Kasumi-1 (cell line): ENCODE measurements around the gene ATXN1.

Experiments
- DNase-seq, 2 experiments: peaks; one replicate each; lab custom pipeline; 2025; lab: John Stamatoyannopoulos, UW

The ATXN1 gene

DNA sequence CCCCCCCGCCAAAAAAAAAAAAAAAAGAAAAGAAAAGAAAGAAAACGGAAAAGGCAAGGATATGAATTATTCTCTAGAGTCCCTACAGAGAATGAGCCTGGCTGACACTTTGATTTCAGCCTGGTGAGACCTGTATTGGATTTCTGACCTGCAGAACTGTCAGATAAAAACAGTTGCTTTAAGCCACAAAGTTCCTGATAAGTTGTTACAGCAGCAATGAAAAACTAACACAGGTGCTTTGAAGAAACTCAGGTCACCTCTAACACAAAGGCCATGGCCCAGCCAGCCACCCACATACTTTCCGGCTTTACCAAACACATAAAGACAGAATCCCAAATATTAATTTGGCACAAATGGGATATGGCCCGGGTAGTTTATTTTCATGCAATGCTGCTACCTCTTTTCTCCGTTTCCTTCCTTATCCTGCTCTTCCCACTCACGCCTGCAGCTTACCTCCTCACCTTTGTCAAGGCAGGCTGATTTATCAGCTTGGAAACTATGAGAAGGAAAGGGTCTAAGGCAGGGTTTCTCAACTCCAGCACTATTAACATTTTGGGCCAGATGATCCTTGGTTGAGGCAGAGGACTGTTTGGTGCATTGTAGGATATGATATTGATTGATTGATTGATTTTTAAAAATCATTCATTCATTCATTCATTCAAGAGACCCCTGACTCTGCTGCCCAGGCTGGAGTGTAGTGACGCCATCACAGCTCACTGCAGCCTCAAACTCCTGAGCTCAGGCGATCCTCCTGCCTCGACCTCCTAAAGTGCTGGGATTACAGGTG, 88.1 kb downstream of the ATXN1 start:
- DNase-seq = no peak

DNA sequence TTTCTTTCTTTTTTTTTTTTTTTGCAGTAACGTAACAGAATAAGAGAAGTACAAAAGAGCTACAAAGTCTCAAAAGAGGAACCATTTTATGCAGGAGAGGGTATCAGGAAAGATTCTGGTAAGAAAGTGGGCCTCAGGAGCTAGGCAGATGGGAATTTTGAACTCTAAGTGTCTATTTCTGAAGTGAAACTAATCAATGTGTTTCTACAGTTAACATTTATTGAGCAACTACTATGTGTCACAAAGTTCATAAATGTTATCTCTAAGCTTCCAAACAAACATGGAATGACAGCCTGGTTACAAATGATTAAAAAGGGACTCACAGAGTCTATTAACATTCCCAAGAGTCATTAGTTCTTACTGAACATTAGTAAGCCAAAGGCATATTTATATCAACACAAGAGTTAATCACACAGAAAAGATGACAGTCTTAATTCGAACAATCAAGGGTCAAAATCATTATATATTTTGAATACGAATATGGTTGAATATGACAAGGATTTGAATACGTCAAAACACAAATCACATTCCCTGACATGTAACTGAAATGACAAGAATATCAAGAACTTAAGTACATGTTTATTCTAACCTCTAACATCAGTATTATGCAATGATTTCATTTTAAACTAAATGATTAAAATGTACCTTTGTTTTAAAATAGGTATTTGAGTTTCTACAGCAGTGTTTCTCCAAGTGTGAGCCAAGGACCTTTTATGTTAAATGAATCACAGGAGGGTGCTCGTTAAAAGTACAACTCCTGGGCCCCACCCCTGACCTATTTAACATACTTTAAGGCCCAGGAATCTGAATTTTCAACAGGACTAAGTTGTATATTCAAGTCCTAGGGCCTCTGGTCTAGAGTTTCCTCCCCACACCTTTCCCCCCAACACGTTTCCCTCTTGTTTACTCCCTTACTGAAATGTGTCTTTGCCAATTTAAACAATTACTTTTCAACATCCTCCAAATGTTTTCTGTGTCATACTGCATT, 89.7 kb downstream of the ATXN1 start:
- no peak for DNase-seq

GRCh38 chr6:16670617-16671051, 90.6 kb downstream of the ATXN1 start:
- DNase-seq = no peak

GRCh38 chr6:16670183-16670582, 91.1 kb downstream of the ATXN1 start:
- no peak for DNase-seq

DNA sequence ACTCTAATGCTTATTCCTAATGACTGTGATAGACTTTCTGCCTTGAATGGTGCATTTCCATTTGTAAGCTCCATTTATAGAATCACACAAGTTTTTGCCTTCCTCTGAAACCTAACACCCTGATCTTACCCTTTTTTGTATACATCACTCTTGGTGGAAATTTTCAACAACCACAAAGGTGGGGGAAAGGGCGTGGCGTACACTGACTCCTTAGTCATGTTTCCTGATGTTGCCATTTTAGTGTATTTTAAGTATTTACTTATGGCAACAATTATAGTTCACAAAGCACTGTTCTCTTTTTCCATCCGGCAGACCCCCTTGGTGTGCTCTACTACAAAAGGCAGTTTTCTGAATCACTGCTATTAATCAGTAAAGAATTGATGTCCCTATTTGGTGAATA, 92.0 kb downstream of the ATXN1 start:
- DNase-seq = no peak

- no peak for DNase-seq
Measured at GRCh38 chr6:16667509-16667908, 93.8 kb downstream of the ATXN1 start.

- DNase-seq = no peak
Measured at GRCh38 chr6:16665992-16666391, 95.3 kb downstream of the ATXN1 start.

GRCh38 chr6:16665182-16665581, 96.1 kb downstream of the ATXN1 start:
- no peak for DNase-seq

DNA sequence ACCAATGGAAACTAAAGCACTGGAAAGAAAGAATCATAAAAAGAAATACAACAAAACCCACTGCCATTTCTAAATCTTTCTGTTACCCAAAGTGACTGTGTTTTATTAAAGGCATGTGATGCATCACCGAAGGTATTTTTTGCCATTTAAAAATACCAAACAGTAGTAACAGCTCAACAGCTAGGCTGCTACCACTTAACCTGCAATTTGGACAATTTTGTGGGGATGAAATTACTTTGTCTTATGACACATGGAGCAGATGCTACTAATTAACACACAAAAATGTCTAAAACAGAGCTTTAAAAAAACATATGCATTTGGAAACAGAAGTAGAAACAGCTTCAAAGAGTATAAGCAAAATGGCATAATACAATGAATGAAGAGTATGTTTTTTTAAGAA, 97.4 kb downstream of the ATXN1 start:
- no peak for DNase-seq

GRCh38 chr6:16660157-16660497, 101.1 kb downstream of the ATXN1 start:
- DNase-seq = no peak

GRCh38 chr6:16659466-16660156, 101.6 kb downstream of the ATXN1 start:
- no peak for DNase-seq

DNA sequence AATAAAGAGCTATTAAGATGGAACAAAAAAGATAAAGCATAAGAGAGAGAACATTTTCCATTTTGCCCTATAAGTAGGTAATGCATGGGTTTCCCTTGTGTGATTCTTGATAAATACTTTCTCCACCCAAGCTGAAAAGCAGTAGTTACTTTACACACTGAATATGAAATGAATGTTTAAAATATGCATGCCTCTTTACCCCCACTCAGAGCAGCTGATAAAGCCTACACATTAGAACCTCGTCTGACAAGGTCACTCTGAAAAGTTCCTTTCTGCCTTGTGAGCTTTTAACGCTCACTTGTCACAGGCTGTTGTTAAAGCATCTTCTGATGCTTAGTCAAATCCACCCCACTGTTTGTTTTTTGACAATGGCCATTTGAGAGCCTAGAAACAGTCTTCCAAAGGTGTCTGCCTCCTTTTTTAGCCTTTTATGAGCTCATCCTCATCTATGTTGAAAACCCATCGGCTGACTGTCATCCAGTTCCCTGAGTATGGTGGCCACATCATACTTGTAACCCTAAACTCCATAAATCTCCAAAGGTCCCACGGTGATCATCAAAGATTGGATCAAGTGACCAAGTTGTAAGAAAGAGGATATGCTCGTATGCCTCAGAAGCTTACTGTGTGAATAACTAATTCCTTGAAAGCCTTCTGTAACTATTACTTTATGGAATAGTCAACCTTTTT, 102.8 kb downstream of the ATXN1 start:
- DNase-seq = no peak

GRCh38 chr6:16657768-16658167, 103.5 kb downstream of the ATXN1 start:
- DNase-seq = no peak

GRCh38 chr6:16656451-16656850, 104.8 kb downstream of the ATXN1 start:
- no peak for DNase-seq

DNA sequence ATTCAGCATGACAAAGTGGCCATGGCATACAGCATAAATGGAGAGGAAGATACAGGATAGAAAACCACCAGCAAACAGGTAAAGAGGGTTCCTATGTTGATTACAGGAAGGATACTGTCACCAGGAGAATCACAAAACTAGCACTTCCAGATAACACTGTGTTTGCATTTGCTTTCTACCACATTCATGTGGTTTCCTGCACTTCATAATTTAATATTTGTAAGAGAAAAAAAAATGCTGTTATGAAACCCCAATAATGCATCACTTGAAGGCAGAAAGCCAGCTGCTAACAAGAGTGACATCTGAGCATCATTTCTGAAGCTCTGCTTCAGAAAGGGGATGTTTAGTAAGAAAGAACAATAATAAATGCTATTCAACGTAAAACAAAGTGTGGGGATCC, 106.6 kb downstream of the ATXN1 start:
- no peak for DNase-seq

GRCh38 chr6:16653226-16653625, 108.0 kb downstream of the ATXN1 start:
- DNase-seq = no peak

- no peak for DNase-seq
Measured at GRCh38 chr6:16651871-16652270, 109.4 kb downstream of the ATXN1 start.

GRCh38 chr6:16649890-16650289, 111.4 kb downstream of the ATXN1 start:
- DNase-seq = no peak

- no peak for DNase-seq
Measured at GRCh38 chr6:16649241-16649640, 112.0 kb downstream of the ATXN1 start.

- DNase-seq = peak; percentile 24 to 27
Measured at GRCh38 chr6:16648003-16648402, 113.3 kb downstream of the ATXN1 start.

DNA sequence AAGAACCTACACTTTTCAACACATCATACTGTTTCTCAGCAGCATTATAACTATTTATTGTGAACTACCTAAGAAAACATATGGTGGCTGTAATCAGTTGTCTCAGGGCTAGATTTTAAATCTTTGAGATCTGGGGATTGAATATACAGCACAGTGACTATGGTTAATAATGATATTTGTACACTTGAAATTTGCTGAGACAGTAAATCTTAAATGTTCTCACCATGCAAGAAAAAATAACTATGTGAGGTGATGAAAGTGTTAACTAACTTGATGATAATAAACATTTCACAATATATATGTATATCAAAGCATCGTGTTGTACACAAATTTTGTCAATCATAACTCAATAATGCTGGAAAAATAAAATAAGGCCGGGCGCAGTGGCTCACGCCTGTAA, 113.8 kb downstream of the ATXN1 start:
- DNase-seq = no peak
